ENCODE measurements around the gene RPRD1A.
"Not testable (repeated sequence)": the region's sequence is repeated elsewhere in the genome, so short reads cannot be mapped to it uniquely, and the experiment has no call there.

The RPRD1A gene

DNA sequence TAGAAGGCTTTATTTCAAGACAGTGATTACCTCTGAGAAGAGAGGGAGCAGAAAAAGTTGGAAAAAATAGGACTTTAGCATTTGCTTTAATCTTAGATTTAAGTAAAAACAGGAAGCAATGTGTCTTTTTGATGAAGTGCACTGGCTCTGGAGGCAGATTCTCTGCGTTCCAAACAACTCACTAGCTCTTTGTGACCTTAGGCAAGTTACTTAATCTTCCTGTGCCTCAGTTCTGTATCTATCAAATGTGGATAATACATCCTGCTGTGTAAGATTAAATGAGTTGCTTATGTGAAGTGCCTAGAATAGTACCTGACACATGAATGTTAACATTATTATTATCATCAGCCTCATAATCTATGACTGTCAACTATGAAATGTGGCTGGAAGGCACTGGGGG lies 42.3 kb downstream of the RPRD1A start:
- DNase-seq (ENCODE audit: low read depth): no peak

DNA sequence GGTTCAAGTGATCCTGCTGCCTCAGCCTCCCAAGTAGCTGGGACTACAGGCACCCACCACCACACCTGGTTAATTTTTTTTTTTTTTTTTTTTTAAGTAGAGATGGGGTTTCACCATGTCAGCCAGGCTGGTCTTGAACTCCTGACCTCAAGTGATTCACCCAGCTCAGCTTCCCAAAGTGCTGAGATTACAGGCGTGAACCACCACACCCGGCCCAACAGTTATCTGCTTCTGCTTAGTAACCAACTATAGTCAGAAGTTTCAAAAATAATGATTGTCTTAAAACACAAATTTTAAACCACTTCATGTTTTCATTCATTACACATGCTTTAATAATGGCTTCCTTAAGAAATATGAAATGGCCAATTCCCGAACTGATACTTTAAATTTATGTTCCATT lies 43.1 kb downstream of the RPRD1A start:
- DNase-seq (ENCODE audit: low read depth): not testable (repeated sequence)

DNA sequence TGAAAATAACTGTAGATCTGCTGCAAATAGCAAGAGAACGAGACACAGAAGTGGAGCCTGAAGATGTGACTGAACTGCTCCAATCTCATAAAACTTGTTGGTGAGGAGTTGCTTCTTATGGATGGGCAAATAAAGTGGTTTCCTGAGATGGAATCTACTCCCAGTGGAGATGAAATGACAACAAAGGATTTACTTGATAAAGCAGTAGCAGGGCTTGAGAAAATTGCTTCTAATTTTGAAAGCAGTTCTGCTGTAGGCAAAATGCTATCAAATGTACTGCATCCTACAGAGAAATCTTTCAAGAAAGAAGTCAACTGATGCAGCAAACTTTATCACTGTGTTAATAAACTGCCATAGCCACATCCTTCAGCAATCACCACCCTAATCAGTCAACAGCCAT lies 44.0 kb downstream of the RPRD1A start:
- no peak for DNase-seq (ENCODE audit: low read depth)

DNA sequence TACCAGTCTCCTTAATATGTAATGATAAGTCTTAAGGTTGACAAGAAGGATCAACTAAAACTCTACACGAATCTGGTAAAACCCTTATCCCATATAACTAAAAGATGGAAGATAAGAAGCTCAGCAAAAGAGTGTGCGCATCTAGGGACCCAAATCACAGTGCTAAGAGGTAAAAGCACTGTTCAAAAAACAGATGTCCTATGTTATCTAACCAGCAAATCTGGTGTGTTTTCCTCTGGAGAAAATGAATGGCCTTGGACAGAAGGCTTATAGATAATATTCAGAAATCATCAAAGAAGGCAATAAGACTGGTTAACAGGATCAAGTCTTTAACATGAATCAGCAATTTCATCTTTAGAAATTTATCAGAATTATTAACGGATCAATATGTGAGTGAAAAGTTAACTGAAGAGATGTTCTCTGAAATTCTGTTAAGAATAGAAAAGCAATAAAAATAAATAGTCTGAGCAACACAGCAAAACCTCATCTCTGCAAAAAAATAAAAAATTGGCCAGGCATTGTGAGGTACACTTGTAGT lies 47.1 kb downstream of the RPRD1A start:
- DNase-seq (ENCODE audit: low read depth): no peak

DNA sequence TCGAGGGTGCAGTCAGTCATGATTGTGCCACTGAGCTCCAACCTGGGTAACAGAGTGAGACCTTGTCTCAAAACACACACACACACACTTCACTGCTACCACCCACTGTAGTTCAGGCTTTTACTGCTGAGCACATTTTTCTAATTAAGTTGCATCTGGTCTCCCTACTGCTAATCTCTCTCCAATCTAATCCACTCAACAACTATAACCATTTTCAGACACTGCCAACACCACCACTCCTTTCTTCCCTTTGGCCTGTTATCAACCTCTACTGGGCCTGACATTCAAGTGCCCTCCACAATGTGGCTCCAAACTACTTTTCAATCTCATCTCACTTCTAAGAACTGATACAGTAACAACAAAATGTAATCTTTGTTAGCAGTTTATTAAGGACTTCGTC lies 50.1 kb downstream of the RPRD1A start:
- no peak for DNase-seq (ENCODE audit: low read depth)

DNA sequence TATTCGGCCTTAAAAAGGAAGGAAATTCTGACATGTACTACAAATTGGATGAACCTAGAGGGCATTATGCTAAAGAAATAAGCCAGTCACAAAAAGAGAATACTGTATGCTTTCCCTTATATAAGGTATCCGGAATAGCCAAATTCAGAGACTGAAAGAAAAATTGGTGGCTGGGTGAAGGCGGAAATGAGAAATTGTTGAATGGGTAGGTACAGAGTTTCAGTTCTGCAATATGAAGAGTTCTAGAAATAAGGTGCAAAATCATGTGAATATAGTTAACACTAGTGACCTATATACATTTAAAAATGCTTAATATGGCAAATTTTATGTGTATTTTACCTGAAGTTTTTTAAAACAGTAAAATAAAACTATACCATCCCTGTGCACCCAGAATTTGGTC lies 51.7 kb downstream of the RPRD1A start:
- no peak for DNase-seq (ENCODE audit: low read depth)

DNA sequence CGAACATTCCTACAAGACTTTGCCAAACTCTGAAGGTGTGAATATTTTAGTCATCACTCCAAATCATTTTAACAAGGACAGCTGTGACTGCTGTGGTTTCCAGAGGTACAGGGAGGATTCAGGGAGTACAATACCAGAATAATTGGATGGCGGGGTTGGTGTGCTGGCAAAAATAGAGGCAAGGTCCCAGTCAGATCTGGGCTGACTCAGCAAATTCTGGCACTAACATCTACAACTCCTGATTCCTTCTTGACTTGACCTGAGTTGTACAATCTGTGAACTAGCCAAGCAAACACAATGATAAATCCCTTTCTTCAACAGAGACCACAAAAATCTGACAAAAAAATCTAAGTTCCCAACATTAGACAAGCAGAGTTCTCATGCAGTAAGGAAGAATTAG lies 54.5 kb downstream of the RPRD1A start:
- DNase-seq (ENCODE audit: low read depth): no peak

DNA sequence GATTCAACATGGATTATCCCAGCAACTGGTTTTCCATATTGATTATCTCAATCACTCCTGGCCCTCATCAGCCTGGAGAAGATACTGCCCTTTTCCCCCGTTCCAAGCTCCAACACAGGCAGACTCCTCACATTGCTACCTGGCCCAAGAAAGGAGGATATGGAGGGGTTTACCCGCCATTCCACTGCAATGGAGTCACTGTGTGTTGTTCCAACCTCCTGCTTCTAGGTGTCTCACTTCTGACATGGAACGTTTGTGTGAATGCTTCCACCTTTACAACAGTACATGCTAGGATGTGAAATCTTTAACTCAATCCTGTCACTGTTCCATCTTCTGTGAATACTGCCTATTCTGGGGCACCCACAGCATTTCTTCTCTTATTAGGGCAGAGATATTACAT lies 58.1 kb downstream of the RPRD1A start:
- DNase-seq (ENCODE audit: low read depth): no peak

DNA sequence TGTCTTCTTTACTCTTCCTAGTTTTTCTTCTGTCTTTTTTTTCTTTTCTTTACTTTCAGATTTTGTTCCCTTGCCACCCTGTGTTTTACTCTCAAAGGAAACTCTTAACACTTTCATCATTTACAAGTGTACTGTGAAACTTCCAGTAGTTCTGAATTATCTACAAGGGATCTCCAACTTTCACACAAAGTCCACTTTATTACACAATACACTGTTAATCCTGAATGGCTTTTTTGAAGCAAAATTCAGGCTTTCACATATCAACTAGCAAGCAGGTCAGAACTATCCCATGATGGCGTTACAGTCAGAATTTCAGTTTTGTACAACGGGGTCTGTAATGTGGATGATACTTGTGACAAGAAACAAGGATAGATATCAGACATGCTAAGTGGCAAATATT lies 60.4 kb downstream of the RPRD1A start:
- DNase-seq (ENCODE audit: low read depth): no peak

DNA sequence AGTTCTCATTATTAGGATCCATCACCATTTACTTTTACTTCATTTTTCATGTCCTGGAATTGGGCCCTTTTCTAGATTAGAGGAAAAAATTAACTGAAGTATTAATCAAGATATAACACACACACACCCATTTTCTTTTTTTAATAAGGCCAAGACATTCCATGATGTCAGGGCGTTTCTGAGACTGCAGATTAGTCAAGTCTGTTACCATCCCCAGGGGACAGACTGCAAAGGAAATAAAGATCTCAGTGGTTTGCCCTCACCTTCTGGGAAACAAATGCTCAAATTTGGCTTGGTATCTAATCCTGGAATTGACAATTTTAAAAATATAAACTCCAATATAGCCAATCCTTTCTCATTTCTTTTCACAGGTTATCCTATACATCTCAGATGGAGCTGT lies 67.4 kb downstream of the RPRD1A start:
- DNase-seq (ENCODE audit: low read depth): no peak

DNA sequence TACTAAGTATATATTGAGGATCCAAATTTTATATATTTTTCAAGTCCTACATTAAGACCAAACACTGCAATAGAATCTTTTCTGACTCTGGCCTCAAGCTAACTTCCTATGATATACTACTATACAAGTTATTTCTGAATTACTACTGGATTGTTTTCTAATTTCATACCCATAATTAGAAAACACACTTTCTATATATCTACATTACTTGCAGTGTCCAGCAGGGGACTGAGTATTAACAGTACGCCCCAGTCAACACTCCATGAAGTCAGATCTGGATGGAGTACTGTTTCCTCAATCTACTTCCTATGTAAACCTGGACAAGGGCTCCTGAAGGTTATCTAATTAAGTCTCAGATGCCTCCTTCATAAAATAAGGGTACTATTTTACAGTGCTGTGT lies 68.4 kb downstream of the RPRD1A start:
- DNase-seq (ENCODE audit: low read depth): no peak

DNA sequence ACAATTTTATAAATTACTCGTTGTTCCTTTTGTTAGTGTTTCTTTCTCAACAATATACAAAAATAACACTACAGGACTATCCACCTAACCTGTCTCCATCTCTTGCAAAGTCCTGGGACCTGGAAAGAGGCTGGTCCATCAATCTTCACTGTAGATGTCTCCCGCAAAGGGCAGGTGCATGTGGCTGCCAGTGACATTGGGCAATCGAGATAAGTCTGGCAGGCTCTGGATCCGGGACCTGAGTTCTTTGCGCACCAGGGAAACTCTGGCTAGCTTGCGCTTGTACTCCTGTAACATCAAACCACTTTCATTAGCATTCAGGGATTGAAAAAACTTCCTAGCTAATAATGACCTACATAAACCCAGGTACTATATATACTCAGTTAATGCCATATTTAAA lies 74.3 kb downstream of the RPRD1A start:
- no peak for DNase-seq (ENCODE audit: low read depth)

DNA sequence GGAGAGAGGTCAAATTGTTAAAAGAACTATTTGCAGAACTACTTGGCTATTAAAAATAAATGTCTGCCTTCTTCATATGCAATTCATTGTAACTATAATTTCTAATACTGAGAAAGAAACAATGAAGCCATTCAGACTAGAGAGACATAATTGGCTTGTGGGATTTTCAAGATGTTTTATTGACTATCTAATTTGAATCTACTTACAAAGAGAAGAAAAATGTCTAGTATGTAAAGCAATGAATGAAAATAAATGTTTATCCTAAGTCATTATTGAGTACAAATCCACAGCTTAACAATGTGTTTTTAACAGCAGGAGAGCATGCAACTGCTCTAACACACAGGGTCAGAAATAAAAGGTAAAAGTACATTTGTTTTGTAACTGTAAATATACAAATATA lies 75.7 kb downstream of the RPRD1A start:
- no peak for DNase-seq (ENCODE audit: low read depth)

DNA sequence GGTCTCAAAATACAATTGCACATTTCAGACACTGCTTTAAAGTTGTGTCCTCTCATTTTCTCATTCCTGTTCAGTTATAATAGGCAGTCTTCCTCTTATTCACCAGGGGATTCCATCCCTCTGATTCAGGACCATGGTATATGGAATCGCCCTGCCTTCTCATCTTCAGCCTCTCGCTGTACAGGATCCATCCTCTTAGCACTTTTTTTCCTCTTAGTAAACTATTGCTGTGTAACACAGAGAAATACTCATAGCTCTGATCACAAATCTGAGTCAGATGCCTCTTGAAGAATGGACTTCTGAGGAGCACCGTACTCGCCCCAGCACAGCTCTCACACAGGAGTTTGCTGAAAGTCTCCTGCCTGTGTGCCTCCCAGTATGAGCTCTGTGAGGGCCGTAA lies 83.5 kb downstream of the RPRD1A start:
- DNase-seq (ENCODE audit: low read depth): peak; percentile 35

DNA sequence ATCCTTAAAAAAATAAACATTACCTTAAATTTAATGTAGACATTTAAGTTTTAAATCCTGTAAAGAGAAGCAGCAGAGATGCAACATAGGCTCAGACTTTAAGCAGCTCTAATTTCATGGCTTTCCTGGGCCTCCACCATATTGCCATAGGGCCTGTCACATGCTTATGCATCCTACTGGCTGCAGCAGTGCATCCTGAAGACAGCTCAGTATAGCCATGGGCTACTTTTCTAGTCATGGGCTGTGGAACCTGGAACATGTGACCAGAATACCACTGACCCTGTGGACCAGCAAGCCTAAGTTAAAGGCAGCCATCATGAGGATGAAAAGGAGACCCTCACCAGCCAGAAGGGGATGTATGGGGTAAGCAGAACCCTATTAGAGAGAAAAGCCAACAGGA lies 84.2 kb downstream of the RPRD1A start:
- no peak for DNase-seq (ENCODE audit: low read depth)

DNA sequence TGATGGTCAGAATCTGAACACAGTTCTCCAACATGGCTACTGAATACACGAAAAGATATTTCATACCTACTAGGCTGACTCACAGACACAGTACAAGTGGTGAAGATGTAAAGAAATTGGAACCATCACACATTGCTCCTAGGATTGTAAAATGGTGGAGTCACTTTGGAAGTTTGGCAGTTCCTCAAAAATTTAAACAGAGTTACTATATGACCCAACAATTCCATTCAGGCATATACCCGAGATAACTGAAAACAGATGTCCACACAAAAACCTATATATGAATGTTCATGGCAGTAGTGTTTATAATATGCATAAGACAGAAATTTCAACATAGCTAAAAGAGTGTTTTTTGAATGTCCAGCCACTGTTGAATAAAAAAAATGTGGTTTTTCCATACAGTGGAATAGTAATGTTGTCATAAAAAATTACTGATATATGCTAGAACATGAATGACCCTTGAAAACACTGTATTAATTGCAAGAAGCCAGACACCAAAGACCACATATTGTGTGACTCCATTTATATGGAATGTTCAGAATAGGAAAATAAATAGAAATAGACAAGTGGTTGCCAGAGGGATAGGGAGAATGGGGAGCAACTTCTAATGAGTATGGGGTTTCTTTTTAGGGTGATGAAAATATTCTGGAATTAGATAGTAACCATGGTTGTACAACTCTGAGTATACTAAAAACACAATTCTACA lies 84.8 kb downstream of the RPRD1A start:
- DNase-seq (ENCODE audit: low read depth): peak; percentile 8

DNA sequence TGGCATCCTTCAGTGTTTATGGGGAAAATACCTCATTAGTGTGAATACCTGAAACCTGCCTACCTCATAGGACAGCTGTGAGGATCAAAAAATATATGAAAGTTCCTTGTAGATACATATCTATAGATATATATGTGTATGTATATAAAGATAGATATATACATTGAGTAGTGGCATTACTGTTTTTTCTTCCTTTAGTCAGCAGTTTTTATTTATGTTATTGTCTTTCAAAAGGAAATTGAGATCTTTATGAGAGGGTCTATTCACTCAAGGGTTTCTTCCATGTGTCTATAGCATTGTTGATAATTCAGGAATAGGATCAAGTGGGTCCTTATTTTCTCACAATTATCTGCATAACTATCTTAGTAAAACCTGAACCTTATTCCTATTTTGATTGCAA lies 88.2 kb downstream of the RPRD1A start:
- no peak for DNase-seq (ENCODE audit: low read depth)

DNA sequence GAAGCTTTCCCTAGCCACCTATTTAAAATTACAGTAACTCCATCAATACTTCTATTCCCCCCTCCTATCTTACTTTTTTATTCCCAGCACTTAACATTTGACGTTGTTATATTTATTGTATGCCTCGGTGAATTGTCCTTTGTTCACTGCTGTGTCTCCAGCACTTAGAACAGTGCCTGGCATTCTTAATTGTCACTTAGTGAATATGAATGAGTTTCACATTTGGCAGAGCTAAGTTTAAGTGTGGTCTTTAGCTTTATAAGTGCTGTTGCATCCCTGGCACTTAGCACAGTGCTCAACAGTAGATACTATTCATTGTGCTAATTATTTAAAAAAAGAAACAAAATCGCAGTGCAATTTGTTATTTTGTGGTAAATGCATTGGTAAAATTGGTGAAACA lies 93.2 kb downstream of the RPRD1A start:
- no peak for DNase-seq (ENCODE audit: low read depth)

DNA sequence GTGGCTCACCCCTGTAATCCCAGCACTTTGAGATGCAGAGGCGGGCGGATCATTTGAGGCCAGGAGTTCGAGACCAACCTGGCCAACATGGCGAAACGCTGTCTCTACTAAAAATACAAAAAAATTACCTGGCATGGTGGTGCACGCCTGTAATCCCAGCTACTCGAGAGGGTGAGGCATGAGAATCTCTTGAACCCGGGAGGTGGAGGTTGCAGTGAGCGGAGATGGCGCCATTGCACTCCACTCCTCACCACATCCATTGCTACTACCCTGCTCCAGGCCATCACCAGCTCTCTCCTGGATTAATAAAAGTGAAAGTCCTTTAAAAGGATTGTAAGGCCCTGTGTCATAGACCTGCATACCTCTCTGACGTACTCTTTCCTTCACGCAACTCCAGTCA lies 93.7 kb downstream of the RPRD1A start:
- DNase-seq (ENCODE audit: low read depth): no peak

DNA sequence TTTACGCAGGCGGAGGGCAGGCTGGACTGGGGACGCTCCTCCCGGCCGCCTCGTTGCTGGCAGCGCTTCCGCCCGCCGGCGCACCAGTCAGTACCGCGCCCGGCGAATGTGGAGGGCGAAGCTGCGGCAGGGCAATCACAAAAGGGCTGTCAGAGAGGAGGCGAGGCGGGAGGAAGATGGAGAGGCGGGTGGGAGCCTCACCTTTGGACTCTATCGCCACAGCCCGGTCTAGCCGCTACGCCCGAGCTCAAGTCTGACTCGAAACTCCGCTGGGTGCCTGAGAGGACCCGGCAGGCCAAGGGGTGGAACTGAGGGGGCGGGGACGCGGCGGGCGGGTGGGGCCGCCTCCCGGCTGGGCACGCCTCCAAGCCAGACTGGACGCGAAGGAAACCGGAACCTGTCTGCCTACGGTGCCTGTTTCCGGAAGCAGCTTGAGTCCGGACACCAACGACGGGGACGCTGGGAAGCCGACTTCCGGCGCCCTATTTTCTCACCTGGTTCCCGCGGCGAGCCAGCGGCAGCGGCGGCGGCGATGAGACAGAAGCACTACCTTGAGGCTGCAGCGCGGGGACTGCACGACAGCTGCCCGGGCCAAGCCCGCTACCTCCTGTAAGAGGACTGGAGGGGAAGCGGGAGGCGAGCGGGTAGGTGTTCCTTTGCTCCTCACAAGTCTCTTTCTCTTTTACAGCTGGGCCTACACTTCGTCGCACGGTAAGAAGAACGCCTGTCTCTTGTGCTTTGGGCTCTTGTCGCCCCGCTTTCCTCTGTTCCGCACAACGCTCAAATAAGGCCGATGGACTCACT lies 95.0 kb downstream of the RPRD1A start, which contains the start of gene RMP24:
RMP24 (plus strand) TSS at position 483 of the 804 bp plus-strand sequence.
- peak; percentile 90 for DNase-seq (ENCODE audit: low read depth)

DNA sequence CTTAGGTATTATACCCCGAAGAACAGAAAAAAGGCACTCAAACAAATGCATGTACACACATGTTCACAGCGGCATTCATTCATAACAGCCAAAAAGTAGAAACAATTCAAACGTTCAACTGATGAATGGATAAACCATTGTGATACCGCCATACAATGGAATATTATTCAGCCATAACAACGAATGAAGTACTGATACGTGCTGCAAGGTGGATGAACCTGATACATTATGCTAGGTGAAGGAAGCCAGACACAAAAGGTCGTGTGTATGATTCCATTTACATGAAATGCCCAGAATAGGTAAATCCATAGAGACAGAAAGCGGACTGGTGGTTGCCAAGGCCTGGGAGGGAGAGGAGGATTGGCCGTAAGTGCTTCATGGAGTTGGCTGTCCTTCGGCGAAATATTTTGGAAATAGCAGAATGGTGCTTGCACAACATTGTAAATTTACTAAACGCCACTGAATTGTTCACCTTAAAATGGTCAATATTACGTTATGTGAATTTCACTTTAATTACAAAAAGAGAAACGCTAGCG lies 95.6 kb downstream of the RPRD1A start:
- no peak for DNase-seq (ENCODE audit: low read depth)

DNA sequence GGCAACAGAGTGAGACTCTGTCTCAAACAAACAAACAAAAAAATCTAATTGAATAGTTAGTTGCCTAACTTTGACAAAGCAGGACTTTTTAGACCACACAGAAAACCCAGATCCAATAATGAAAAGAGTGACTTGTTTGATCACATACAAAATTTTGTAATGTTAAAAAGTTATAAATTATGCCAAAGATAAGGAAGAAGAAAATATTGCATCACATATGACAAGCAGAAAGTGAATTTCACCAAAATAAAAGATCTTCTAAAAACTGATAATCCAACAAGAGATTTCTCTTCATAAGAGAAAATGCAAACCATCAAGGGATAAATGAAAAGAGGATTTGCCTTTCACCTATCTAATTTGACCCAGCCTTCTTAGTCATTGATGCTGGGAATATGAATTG lies 97.7 kb downstream of the RPRD1A start:
- no peak for DNase-seq (ENCODE audit: low read depth)

DNA sequence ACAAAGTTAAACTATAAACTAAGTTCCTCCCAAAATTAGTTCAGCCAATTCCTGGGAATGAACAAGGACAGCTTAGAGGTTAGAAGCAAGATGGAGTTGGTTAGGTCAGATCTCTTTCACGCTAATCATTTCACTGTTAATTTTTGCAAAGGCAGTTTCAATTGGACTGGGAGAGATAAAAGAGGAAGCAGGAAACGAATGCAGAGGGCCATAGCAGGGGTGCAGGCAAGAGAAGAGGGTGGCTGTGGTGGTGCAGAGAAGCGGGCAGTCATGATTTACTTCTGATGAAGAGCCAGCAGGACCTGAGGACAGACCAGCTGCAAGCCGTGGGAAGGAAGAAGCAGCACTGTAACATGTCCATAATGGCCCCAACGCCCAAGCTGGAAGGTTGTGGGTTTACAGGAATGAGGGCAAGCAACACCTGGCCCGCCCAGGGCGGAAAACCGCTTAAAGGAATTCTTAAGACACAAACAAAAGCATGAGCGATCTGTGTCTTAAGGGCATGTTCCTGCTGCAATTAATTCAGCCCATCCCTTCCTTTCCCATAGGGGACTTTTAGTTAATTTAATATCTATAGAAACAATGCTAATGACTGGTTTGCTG lies 99.0 kb downstream of the RPRD1A start:
- DNase-seq (ENCODE audit: low read depth): no peak
